ENCODE measurements around the gene AP2S1. TPM values are rescaled to one million over a fixed set of nuclear protein-coding genes. Genes with fewer than 3 reads are reported as not detected.

AP2S1 gene
- total RNA-seq (2014; rRNA removed; shearing (Covaris generic)): 115 and 140 TPM in 2 replicates
- polyA plus RNA-seq (2016; fragmentation: Nextera tagmentation; extraction: Ambion mirVana): 278 and 299 TPM in 2 replicates
- long read RNA-seq, transcript AP2S1-201 (5 exons, 935 nt): major isoform, 185 of 244 reads
- long read RNA-seq, transcript AP2S1-203 (4 exons, 636 nt): minor isoform, 10 of 244 reads
- long read RNA-seq, transcript AP2S1-209 (5 exons, 898 nt): minor isoform, 28 of 244 reads
- long read RNA-seq, transcript AP2S1-204 (4 exons, 707 nt): minor isoform, 5 of 244 reads
- long read RNA-seq, partial matches to known transcripts: 3 of 244 reads
- long read RNA-seq, other reads (novel, unspliced or antisense): 7 of 244 reads

- peak within 1 kb of the TSS; percentile 90 for H3K4me3 Mint-ChIP-seq
- Histone ChIP-seq H3K9me2 (ENCODE audit: insufficient read depth) (no peaks in the 10 kb centered on the region), H2AFZ (no peak within 1 kb of the TSS), H3K36me3 (ENCODE audit: insufficient read depth) (no peaks in the 10 kb centered on the region), H3K4me2 (peak within 1 kb of the TSS; percentile 89), H3K79me2 (replicated peaks; ENCODE audit: insufficient read depth) (peaks cover 37% of the 10 kb centered on the region), H3K4me3 (peak within 1 kb of the TSS; percentile 73), H3K27me3 (ENCODE audit: insufficient read depth) (peaks cover 6% of the 10 kb centered on the region; the same call in 1 of the 2 replicates), H3F3A (replicated peaks; ENCODE audit: low read depth) (0 out of 2 replicates have a peak, but pooled peaks cover 4% of the 10 kb centered on the region), H3K27ac (ENCODE audit: low read depth) (peak within 1 kb of the TSS; percentile 94), H3K4me1 (ENCODE audit: insufficient read depth) (peaks cover 8% of the 10 kb centered on the region), H4K20me1 (replicated peaks; ENCODE audit: insufficient read depth) (no peaks in the 10 kb centered on the region; the same call in 1 of the 2 replicates)
- no peak for TF ChIP-seq CTCF (conservative IDR thresholded peaks at IDR 0.05; ENCODE audit: low read depth in 2 of 2)
- TF ChIP-seq ZNF462 (CRISPR knock-in tag; IDR thresholded peaks at IDR 0.05): no peak
- TF ChIP-seq ZNF114 (CRISPR knock-in tag; IDR thresholded peaks at IDR 0.05): peak; percentile 63; the same call in 1 of the 2 replicates
- no peak for TF ChIP-seq ZNF331 (CRISPR knock-in tag; IDR thresholded peaks at IDR 0.05; ENCODE audit: low read depth)
- TF ChIP-seq EZH2 (IDR thresholded peaks at IDR 0.05; ENCODE audit: low read depth, unreplicated experiment): no peak
- TF ChIP-seq STAT1 (IDR thresholded peaks at IDR 0.05; ENCODE audit: unreplicated experiment): no peak
- TF ChIP-seq JUNB (IDR thresholded peaks at IDR 0.05; ENCODE audit: unreplicated experiment): no peak
- TF ChIP-seq NANOG (IDR thresholded peaks at IDR 0.05; ENCODE audit: borderline replicate concordance): no peak
- TF ChIP-seq POLR2AphosphoS5 (IDR thresholded peaks at IDR 0.05; ENCODE audit: low read depth): peak; percentile 89
- no peak for TF ChIP-seq EZH2phosphoT487 (IDR thresholded peaks at IDR 0.05; ENCODE audit: unreplicated experiment)
- TF ChIP-seq CREB1 (CRISPR knock-in tag; IDR thresholded peaks at IDR 0.05; ENCODE audit: low read depth): peak; percentile 76
- peak; percentile 100 for TF ChIP-seq ETS1 (IDR thresholded peaks at IDR 0.05)
- H3K4me1 Mint-ChIP-seq: peaks cover 13% of the 10 kb centered on the region
- H3K36me3 Mint-ChIP-seq (ENCODE audit: low read depth): peaks cover 18% of the 10 kb centered on the region
- ATAC-seq (peak; percentile 93), DNase-seq (ENCODE audit: low spot score) (peak; percentile 100)
- peak within 1 kb of the TSS; percentile 99 for H3K27ac Mint-ChIP-seq
- peaks cover 13% of the 10 kb centered on the region for H3K27me3 Mint-ChIP-seq (ENCODE audit: insufficient read depth, low read depth, poor library complexity)
- H3K9me3 Mint-ChIP-seq: peaks cover 5% of the 10 kb centered on the region; the same call in 1 of the 3 replicates
Measured at GRCh38 chr19:46850228-46851203, at the start of gene AP2S1. AP2S1 (minus strand) TSS chr19:46850846; CDS start chr19:46850766, 80 bp downstream.

All from GM23338 (cell line).